GM12878 (cell line): ENCODE measurements around the gene FTSJ1. TPM values are rescaled to one million over a fixed set of nuclear protein-coding genes. Genes with fewer than 3 reads are reported as not detected.

Experiments used
- ATAC-seq: fragments of 200-7000 bp; cut with Tn5 transposase; 3 replicates; pipeline ENCODE4 v1.9.1; 2020; ENCODE audit warnings: mild to moderate bottlenecking, moderate library complexity
- BruUV-seq: library from RNA; stranded (reverse); fragments of 400-500 nt; replicated peaks from 2 replicates; lab custom pipeline; 2021; lab: Mats Ljungman, UMichigan
- CTCF ChIA-PET: fragments of 300-600 bp; sonication (Branson Sonifier 250); formaldehyde crosslinking; extraction: SDS; loops from one replicate; lab custom pipeline; 2021; ENCODE audit warnings: inconsistent platforms; lab: Yijun Ruan, JAX
- POLR2A ChIA-PET: fragments of 350-600 bp; formaldehyde crosslinking; extraction: SDS; loops from one replicate; lab custom pipeline; 2021; ENCODE audit warnings: inconsistent platforms; lab: Charles Lee
- RAD21 ChIA-PET: fragments of 300-600 bp; sonication (Branson Sonifier 250); formaldehyde crosslinking; loops from one replicate; lab custom pipeline; 2023; ENCODE audit warnings: antibody characterized with exemption; ENCODE audit not compliant: unreplicated experiment; lab: Charles Lee
- SMC1A ChIA-PET: fragments of 300-600 bp; sonication (Branson Sonifier 250); formaldehyde crosslinking; loops from one replicate; lab custom pipeline; 2023; ENCODE audit not compliant: unreplicated experiment, uncharacterized antibody; lab: Charles Lee
- DNase-seq: peaks from one replicate; pipeline ENCODE4 v3.0.0-alpha.2; 2011; ENCODE audit warnings: low read depth, low spot score
- FAIRE-seq: peaks from 3 replicates; lab custom pipeline; 2011; peaks lifted over from hg19 to GRCh38; lab: Jason Lieb, UNC
- H2AFZ ChIP-seq: 2 replicates; pipeline ENCODE4 v1.6.0; 2011; ENCODE audit warnings: low read depth, low read length, control low read depth; ENCODE audit not compliant: control insufficient read depth
- H3K27ac ChIP-seq: 2 replicates; pipeline ENCODE4 v1.5.1; 2011; ENCODE audit warnings: control low read depth; ENCODE audit not compliant: control insufficient read depth, insufficient read depth
- H3K27me3 ChIP-seq, 2 experiments: replicated peaks in 1 of 2; 2 replicates each; pipeline versions ENCODE4 v1.6.0 to v1.6.1; 2011; ENCODE audit warnings: low read length in 1 of 2; ENCODE audit not compliant: control insufficient read depth in 2 of 2, insufficient read depth in 2 of 2
- H3K36me3 ChIP-seq, 2 experiments: 2 replicates each; pipeline ENCODE4 v1.5.1; 2011; ENCODE audit warnings: low read length in 1 of 2; ENCODE audit not compliant: control insufficient read depth in 2 of 2, insufficient read depth in 2 of 2
- H3K4me1 ChIP-seq: 2 replicates; pipeline ENCODE4 v1.6.1; 2011; ENCODE audit warnings: mild to moderate bottlenecking, low read length, moderate library complexity, mixed read lengths; ENCODE audit not compliant: control insufficient read depth, insufficient read depth
- H3K4me2 ChIP-seq: 2 replicates; pipeline ENCODE4 v1.6.0; 2011; ENCODE audit warnings: control low read depth; ENCODE audit not compliant: control insufficient read depth, insufficient read depth
- H3K4me3 ChIP-seq: fragments of 200-600 bp; sonication (generic); 2 replicates; pipeline ENCODE4 v1.5.1; 2016
- H3K79me2 ChIP-seq: 2 replicates; pipeline ENCODE4 v1.6.0; 2011; ENCODE audit warnings: low read length; ENCODE audit not compliant: control insufficient read depth, insufficient read depth
- H3K9ac ChIP-seq: 2 replicates; pipeline ENCODE4 v1.8.0; 2011; ENCODE audit warnings: low read length, control low read depth, mixed read lengths; ENCODE audit not compliant: control insufficient read depth, insufficient read depth
- H3K9me3 ChIP-seq: replicated peaks from 3 replicates; pipeline ENCODE4 v1.5.1; 2011; ENCODE audit warnings: mild to moderate bottlenecking, low read length; ENCODE audit not compliant: control insufficient read depth, insufficient read depth
- H4K20me1 ChIP-seq: 2 replicates; pipeline ENCODE4 v1.6.0; 2011; ENCODE audit not compliant: control insufficient read depth, insufficient read depth
- BRCA1 ChIP-seq: IDR thresholded peaks from 2 replicates; pipeline ENCODE4 v1.6.1; 2011; ENCODE audit warnings: low read depth, low read length, improper control_type of control experiment
- CUX1 ChIP-seq: IDR thresholded peaks from 2 replicates; pipeline ENCODE4 v1.6.1; 2012; ENCODE audit warnings: improper control_type of control experiment, low read depth, low read length; ENCODE audit not compliant: insufficient replicate concordance
- IRF3 ChIP-seq: fragments of 450-650 bp; IDR thresholded peaks from 2 replicates; pipeline ENCODE4 v1.6.1; 2014; ENCODE audit warnings: mild to moderate bottlenecking
- KLF5 ChIP-seq: fragments of 450-650 bp; IDR thresholded peaks from 2 replicates; pipeline ENCODE4 v1.6.1; 2014; ENCODE audit warnings: mild to moderate bottlenecking; ENCODE audit not compliant: partially characterized antibody
- MEF2A ChIP-seq: IDR thresholded peaks from 2 replicates; pipeline ENCODE4 v1.6.1; 2011; ENCODE audit warnings: low read depth, mild to moderate bottlenecking, low read length, moderate library complexity; ENCODE audit not compliant: insufficient read depth
- MTA3 ChIP-seq: IDR thresholded peaks from 2 replicates; pipeline ENCODE4 v1.6.1; 2012; ENCODE audit warnings: low read length, inconsistent platforms, borderline replicate concordance
- NR2F1 ChIP-seq: fragments of 450-650 bp; conservative IDR thresholded peaks from 2 replicates; pipeline ENCODE4 v1.6.1; 2017; ENCODE audit warnings: mild to moderate bottlenecking
- PAX8 ChIP-seq: fragments of 450-650 bp; IDR thresholded peaks from 2 replicates; pipeline ENCODE4 v1.6.1; 2017; ENCODE audit warnings: mild to moderate bottlenecking, moderate library complexity
- PML ChIP-seq: IDR thresholded peaks from 2 replicates; pipeline ENCODE4 v1.6.1; 2012; ENCODE audit warnings: low read length, inconsistent platforms
- SRF ChIP-seq, 2 experiments: IDR thresholded peaks; 2 replicates each; pipeline ENCODE4 v1.6.1; 2011; ENCODE audit warnings: low read depth in 2 of 2, low read length in 2 of 2, mild to moderate bottlenecking in 1 of 2, moderate library complexity in 1 of 2
- TBL1XR1 ChIP-seq: IDR thresholded peaks from 2 replicates; pipeline ENCODE4 v1.6.1; 2012; ENCODE audit warnings: low read depth, low read length, improper control_type of control experiment
- WGBS: methylation state at CpG from one replicate; pipeline ENCODE4 v1.1.6; 2016; ENCODE audit warnings: low lambda C conversion rate; ENCODE audit not compliant: insufficient replicate concordance, insufficient coverage; ENCODE audit errors: missing lambda C conversion rate; 5-methylcytosine and 5-hydroxymethylcytosine counted together
- in situ Hi-C: fragments of 300-500 bp; cut with MboI; formaldehyde crosslinking; loops from 9 replicates; pipeline ENCODE4 v1.14.3; 2018; ENCODE audit warnings: mixed read lengths
- intact Hi-C: fragments of 100-400 bp; cut with micrococcal nuclease; formaldehyde crosslinking; loops from one replicate; pipeline ENCODE4 v1.14.2; 2022; ENCODE audit not compliant: unreplicated experiment
- polyA plus RNA-seq, 11 experiments: library from polyadenylated mRNA; depleted of rRNA in 4 of 11; unstranded in 6 of 11; stranded (reverse) in 5 of 11; fragments of >200 nt; fragmentation: Nextera tagmentation in 4 of 11; fragmentation: Illumina TruSeq in 1 of 11; extraction: Ambion mirVana in 4 of 11; extraction: Trizol in 1 of 11; gene quantifications; 1 replicate in 1 of 11; 2 replicates in 10 of 11; pipeline versions ENCODE4 v1.2.1 to v1.2.3, GENCODE V29; 2011 to 2016; ENCODE audit warnings: inconsistent platforms in 2 of 11, missing spikeins in 2 of 11, low read depth in 1 of 11
- total RNA-seq, 4 experiments: library from RNA; depleted of rRNA in 3 of 4; stranded (reverse); fragments of >200 nt in 3 of 4; fragmentation: Illumina TruSeq in 1 of 4; extraction: Trizol in 1 of 4; gene quantifications; 2 replicates each; pipeline versions ENCODE4 v1.2.1 to v1.2.3, GENCODE V29; 2013 to 2021
- TF ChIP-seq, protein P1 (sequence below): fragments of 450-650 bp; formaldehyde crosslinking; IDR thresholded peaks from 2 replicates; pipeline ENCODE4 v1.4.0; 2020; ENCODE audit warnings: mild to moderate bottlenecking, moderate library complexity

The FTSJ1 gene
- total and polyA plus RNA-seq, 10 of the 15 experiments (the other 5 are each of a cell fraction or from before 2014, with no cell fraction given): 8.8 to 87.8 (median 57.9) TPM

DNA sequence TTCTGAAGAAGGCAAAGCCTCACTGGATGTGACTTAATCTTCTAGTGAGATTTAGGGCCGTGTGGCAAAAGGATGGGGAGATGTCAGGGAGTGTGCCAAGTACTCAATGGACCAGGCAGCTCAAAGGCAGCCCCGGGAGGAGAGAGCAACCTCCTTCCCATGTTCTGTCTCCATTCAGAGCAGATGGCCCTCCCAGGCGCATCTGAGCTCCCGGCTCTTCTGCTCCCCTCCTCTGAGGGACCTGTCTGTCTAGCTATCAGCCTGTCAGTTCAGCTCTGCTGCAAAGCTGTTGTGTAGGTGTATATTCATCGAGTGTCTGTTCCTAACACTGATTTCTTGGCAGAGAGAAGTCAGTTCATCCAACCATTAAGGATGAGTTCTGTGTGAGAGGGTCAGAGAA, 21.9 kb downstream of the FTSJ1 start (continued):
- no peak for TF ChIP-seq TBL1XR1
- no peak for TF ChIP-seq SRF (IDR thresholded peaks at IDR 0.05; ENCODE audit: low read depth in 2 of 2, low read length in 2 of 2)
- no peak for TF ChIP-seq BRCA1

DNA sequence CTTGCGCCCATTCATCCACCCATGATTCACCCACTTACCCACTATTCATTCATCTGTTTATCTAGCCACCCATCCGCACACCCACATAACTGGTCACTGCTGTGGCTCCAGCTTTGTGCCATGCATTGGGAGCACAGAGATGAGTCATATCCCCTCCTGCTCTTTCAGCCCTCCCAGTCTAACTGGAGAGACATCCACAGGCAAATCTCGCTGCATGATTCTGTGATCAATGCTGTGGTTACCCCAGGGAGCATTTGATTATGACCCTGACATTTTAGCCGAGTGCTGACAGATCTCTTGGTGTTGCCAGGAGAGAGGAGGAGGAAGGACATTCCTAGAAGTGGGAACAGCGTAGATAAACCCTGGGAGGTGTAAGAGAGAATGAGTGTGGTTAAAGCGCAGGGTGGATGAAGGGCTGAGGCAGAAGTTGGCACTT, 22.4 kb downstream of the FTSJ1 start:
- Histone ChIP-seq H3K36me3 (no peaks in the 10 kb centered on the region), H3K9me3 (no peaks in the 10 kb centered on the region), H3K9ac (no peak overlapping the region), H3K4me3 (no peak overlapping the region), H3K27me3 (no peaks in the 10 kb centered on the region), H2AFZ (no peak overlapping the region), H3K4me2 (no peak overlapping the region), H3K4me1 (no peaks in the 10 kb centered on the region), H3K27ac (no peak overlapping the region), H4K20me1 (no peaks in the 10 kb centered on the region), H3K79me2 (no peaks in the 10 kb centered on the region)
- no peak for FAIRE-seq
- no peak for DNase-seq
- no peak for ATAC-seq
- BruUV-seq: no TSS peak
- intact Hi-C loops (no loop called here), in situ Hi-C loops (loop anchor here (10.0 kb wide), 1 partner anchor 414 kb away; no protein-coding TSS in a partner anchor)
- ChIA-PET POLR2A (no interaction called here), SMC1A (no interaction called here), CTCF (interaction anchor here (1.6 kb wide), 1 partner anchor 415 kb away, joined by 3 read pairs; no protein-coding TSS in a partner anchor), RAD21 (no interaction called here)
- 49% methylated on average over 6 of the region's 6 CpGs for WGBS
- no peak for TF ChIP-seq CUX1
- no peak for TF ChIP-seq MTA3
- TF ChIP-seq KLF5: no peak
- TF ChIP-seq MEF2A: no peak
- TF ChIP-seq NR2F1: no peak
- TF ChIP-seq PAX8: no peak
- TF ChIP-seq IRF3: no peak
- TF ChIP-seq PML: no peak
- TF ChIP-seq, protein P1, sequence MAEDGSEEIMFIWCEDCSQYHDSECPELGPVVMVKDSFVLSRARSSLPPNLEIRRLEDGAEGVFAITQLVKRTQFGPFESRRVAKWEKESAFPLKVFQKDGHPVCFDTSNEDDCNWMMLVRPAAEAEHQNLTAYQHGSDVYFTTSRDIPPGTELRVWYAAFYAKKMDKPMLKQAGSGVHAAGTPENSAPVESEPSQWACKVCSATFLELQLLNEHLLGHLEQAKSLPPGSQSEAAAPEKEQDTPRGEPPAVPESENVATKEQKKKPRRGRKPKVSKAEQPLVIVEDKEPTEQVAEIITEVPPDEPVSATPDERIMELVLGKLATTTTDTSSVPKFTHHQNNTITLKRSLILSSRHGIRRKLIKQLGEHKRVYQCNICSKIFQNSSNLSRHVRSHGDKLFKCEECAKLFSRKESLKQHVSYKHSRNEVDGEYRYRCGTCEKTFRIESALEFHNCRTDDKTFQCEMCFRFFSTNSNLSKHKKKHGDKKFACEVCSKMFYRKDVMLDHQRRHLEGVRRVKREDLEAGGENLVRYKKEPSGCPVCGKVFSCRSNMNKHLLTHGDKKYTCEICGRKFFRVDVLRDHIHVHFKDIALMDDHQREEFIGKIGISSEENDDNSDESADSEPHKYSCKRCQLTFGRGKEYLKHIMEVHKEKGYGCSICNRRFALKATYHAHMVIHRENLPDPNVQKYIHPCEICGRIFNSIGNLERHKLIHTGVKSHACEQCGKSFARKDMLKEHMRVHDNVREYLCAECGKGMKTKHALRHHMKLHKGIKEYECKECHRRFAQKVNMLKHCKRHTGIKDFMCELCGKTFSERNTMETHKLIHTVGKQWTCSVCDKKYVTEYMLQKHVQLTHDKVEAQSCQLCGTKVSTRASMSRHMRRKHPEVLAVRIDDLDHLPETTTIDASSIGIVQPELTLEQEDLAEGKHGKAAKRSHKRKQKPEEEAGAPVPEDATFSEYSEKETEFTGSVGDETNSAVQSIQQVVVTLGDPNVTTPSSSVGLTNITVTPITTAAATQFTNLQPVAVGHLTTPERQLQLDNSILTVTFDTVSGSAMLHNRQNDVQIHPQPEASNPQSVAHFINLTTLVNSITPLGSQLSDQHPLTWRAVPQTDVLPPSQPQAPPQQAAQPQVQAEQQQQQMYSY (CRISPR knock-in tag): no peak
